ENCODE results near the gene LRRFIP2.

DNA sequence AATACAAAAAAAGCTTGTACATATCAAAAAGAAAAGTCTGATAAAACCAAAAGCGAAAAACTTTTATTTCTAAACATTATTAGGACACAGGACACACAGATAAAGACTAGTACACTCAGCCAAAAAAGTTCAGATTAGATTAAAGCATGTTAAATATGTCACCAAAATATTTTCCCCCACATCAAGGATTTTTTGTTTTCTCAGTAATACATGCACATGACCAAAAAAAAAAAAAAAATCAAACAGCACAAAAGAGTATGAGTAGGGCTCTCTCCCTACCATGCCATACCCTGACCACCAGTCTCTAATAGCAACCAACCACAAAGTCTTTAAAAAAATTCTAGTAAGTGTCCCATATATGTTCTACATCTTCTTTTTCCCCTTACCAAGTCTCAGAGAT, 77.4 kb downstream of the LRRFIP2 start:
- TF ChIP-seq, protein P1, sequence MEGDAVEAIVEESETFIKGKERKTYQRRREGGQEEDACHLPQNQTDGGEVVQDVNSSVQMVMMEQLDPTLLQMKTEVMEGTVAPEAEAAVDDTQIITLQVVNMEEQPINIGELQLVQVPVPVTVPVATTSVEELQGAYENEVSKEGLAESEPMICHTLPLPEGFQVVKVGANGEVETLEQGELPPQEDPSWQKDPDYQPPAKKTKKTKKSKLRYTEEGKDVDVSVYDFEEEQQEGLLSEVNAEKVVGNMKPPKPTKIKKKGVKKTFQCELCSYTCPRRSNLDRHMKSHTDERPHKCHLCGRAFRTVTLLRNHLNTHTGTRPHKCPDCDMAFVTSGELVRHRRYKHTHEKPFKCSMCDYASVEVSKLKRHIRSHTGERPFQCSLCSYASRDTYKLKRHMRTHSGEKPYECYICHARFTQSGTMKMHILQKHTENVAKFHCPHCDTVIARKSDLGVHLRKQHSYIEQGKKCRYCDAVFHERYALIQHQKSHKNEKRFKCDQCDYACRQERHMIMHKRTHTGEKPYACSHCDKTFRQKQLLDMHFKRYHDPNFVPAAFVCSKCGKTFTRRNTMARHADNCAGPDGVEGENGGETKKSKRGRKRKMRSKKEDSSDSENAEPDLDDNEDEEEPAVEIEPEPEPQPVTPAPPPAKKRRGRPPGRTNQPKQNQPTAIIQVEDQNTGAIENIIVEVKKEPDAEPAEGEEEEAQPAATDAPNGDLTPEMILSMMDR (IDR thresholded peaks at IDR 0.05) = no peak
- no peak for TF ChIP-seq EP300 (IDR thresholded peaks at IDR 0.05)

All from upper lobe of left lung (tissue), 4 donors.